Endothelial cell of umbilical vein (primary cell): Measurements from ENCODE around the gene MARK2. TPM values are rescaled to one million over a fixed set of nuclear protein-coding genes. Genes with fewer than 3 reads are reported as not detected.
"Not testable (repeated sequence)": the region's sequence is repeated elsewhere in the genome, so short reads cannot be mapped to it uniquely, and the experiment has no call there.

Experiments used
- BruUV-seq: library from RNA; stranded (reverse); fragments of 400-500 nt; replicated peaks from 2 replicates; lab custom pipeline; 2021; lab: Mats Ljungman, UMichigan
- CTCF ChIA-PET: fragments of 300-600, 350-600 bp; sonication (Branson Sonifier 250); formaldehyde crosslinking; loops from one replicate; lab custom pipeline; 2021; ENCODE audit warnings: antibody characterized with exemption, inconsistent platforms; lab: Charles Lee
- POLR2A ChIA-PET: fragments of 300-600, 350-600 bp; sonication (Branson Sonifier 250); formaldehyde crosslinking; loops from one replicate; lab custom pipeline; 2021; ENCODE audit warnings: antibody characterized with exemption, inconsistent platforms; lab: Charles Lee
- DNase-seq: peaks from one replicate; pipeline ENCODE4 v3.0.0-alpha.2; 2011; ENCODE audit warnings: low read depth, low spot score
- FAIRE-seq: peaks from 2 replicates; lab custom pipeline; 2011; peaks lifted over from hg19 to GRCh38; lab: Jason Lieb, UNC
- H2AFZ ChIP-seq: 2 replicates; pipeline ENCODE4 v1.6.0; 2012; ENCODE audit warnings: low read depth, low read length, control low read depth, inconsistent platforms
- H3K27ac ChIP-seq: 2 replicates; pipeline ENCODE4 v1.5.1; 2011; ENCODE audit warnings: low read depth, mild to moderate bottlenecking, control low read depth, low read length, moderate library complexity; ENCODE audit not compliant: insufficient read depth
- H3K27me3 ChIP-seq, 2 experiments: 2 replicates each; pipeline versions ENCODE4 v1.6.0 to v1.6.1; 2011; ENCODE audit warnings: low read length in 2 of 2, mixed read lengths in 1 of 2; ENCODE audit not compliant: control insufficient read depth in 2 of 2, insufficient read depth in 2 of 2
- H3K36me3 ChIP-seq, 2 experiments: 2 replicates in 1 of 2; 3 replicates in 1 of 2; pipeline ENCODE4 v1.5.1; 2011; ENCODE audit warnings: low read length in 2 of 2, mild to moderate bottlenecking in 1 of 2, moderate library complexity in 1 of 2; ENCODE audit not compliant: control insufficient read depth in 2 of 2, insufficient read depth in 2 of 2; ENCODE audit errors: extremely low read depth in 1 of 2
- H3K4me1 ChIP-seq: 3 replicates; pipeline ENCODE4 v1.5.1; 2011; ENCODE audit warnings: mild to moderate bottlenecking, low read length; ENCODE audit not compliant: control insufficient read depth, insufficient read depth; ENCODE audit errors: extremely low read depth
- H3K4me2 ChIP-seq: 2 replicates; pipeline ENCODE4 v1.6.1; 2011; ENCODE audit warnings: low read length, control low read depth, mixed read lengths; ENCODE audit not compliant: insufficient read depth
- H3K4me3 ChIP-seq, 3 experiments: fragments of 200-600 bp in 1 of 3; sonication (generic), shearing (Covaris generic) in 1 of 3; replicated peaks in 1 of 3; 2 replicates each; pipeline ENCODE4 v1.5.1; 2011 to 2016; ENCODE audit warnings: control low read depth in 3 of 3, low read length in 3 of 3, mild to moderate bottlenecking in 2 of 3, inconsistent platforms in 1 of 3, low read depth in 1 of 3, moderate library complexity in 1 of 3; ENCODE audit not compliant: insufficient read depth in 1 of 3
- H3K79me2 ChIP-seq: 2 replicates; pipeline ENCODE4 v1.6.0; 2012; ENCODE audit warnings: low read length, inconsistent platforms; ENCODE audit not compliant: control insufficient read depth, insufficient read depth
- H3K9ac ChIP-seq: replicated peaks from 2 replicates; pipeline ENCODE3; 2011; ENCODE audit warnings: low read length, control low read depth; ENCODE audit not compliant: insufficient read depth; ENCODE audit errors: extremely low read depth
- H3K9me1 ChIP-seq: replicated peaks from 3 replicates; pipeline ENCODE4 v1.6.0; 2011; ENCODE audit warnings: mild to moderate bottlenecking, low read length; ENCODE audit not compliant: control insufficient read depth, insufficient read depth; ENCODE audit errors: extremely low read depth
- H3K9me3 ChIP-seq: replicated peaks from 2 replicates; pipeline ENCODE4 v1.5.1; 2012; ENCODE audit warnings: low read length, inconsistent platforms; ENCODE audit not compliant: control insufficient read depth, insufficient read depth
- H4K20me1 ChIP-seq: replicated peaks from 2 replicates; pipeline ENCODE3; 2011; ENCODE audit warnings: mild to moderate bottlenecking, low read length; ENCODE audit not compliant: control insufficient read depth, insufficient read depth; ENCODE audit errors: extremely low read depth
- CTCF ChIP-seq, 2 donors: IDR thresholded peaks; 1 replicate in 1 of 2; 2 replicates in 1 of 2; pipeline ENCODE4 v1.5.1; 2011; ENCODE audit warnings: low read length in 2 of 2, mild to moderate bottlenecking in 2 of 2, moderate library complexity in 2 of 2, control low read depth in 1 of 2, inconsistent platforms in 1 of 2, low read depth in 1 of 2; ENCODE audit not compliant: insufficient read depth in 1 of 2; ENCODE audit errors: extremely low read depth in 1 of 2
- EZH2 ChIP-seq: IDR thresholded peaks from 2 replicates; pipeline ENCODE4 v1.6.1; 2012; ENCODE audit warnings: borderline replicate concordance, low read depth, mild to moderate bottlenecking, moderate library complexity, low read length, inconsistent platforms; ENCODE audit not compliant: severe bottlenecking
- FOS ChIP-seq: IDR thresholded peaks from 2 replicates; pipeline ENCODE4 v1.6.1; 2011; ENCODE audit warnings: mild to moderate bottlenecking, low read length, moderate library complexity, borderline replicate concordance; ENCODE audit not compliant: insufficient read depth
- GATA2 ChIP-seq: IDR thresholded peaks from 2 replicates; pipeline ENCODE4 v1.7.0; 2011; ENCODE audit warnings: low read depth, mild to moderate bottlenecking, moderate library complexity, mixed read lengths, low read length; ENCODE audit not compliant: insufficient read length, insufficient read depth
- JUN ChIP-seq: IDR thresholded peaks from 2 replicates; pipeline ENCODE4 v1.6.1; 2011; ENCODE audit warnings: borderline replicate concordance, low read depth; ENCODE audit not compliant: insufficient read length, insufficient read depth
- MYC ChIP-seq: IDR thresholded peaks from one replicate; pipeline ENCODE4 v1.6.1; 2011; ENCODE audit warnings: mild to moderate bottlenecking, low read depth, low read length
- POLR2A ChIP-seq: IDR thresholded peaks from 2 replicates; pipeline ENCODE4 v1.6.1; 2012; ENCODE audit warnings: low read depth, mild to moderate bottlenecking, control low read depth, low read length
- POLR2AphosphoS5 ChIP-seq: IDR thresholded peaks from 2 replicates; pipeline ENCODE4 v1.6.1; 2012; ENCODE audit warnings: low read depth, mild to moderate bottlenecking, control low read depth, low read length, moderate library complexity; ENCODE audit not compliant: insufficient read depth
- dilution Hi-C: fragments of 300-500 bp; cut with MboI; formaldehyde crosslinking; loops from one replicate; pipeline ENCODE4 v1.15.0; 2019; ENCODE audit warnings: low sequenced_read_pairs; ENCODE audit not compliant: extremely low pct_ligation_motif_present
- intact Hi-C: fragments of 100-400 bp; cut with micrococcal nuclease; formaldehyde crosslinking; loops from one replicate; pipeline ENCODE4 v1.10.0; 2022
- polyA plus RNA-seq, 4 experiments: library from polyadenylated mRNA; depleted of rRNA in 3 of 4; stranded (reverse) in 3 of 4; unstranded in 1 of 4; fragments of >200 nt; gene quantifications; 2 replicates each; pipeline versions ENCODE4 v1.2.1 to v1.2.3, GENCODE V29; 2011 to 2012; ENCODE audit warnings: missing spikeins in 1 of 4
- total RNA-seq: library from RNA; stranded (reverse); gene quantifications from 2 replicates; pipeline ENCODE4 v1.2.3, GENCODE V29; 2021
- TF ChIP-seq, protein P1 (sequence below): IDR thresholded peaks from 2 replicates; pipeline ENCODE4 v1.6.1; 2011; ENCODE audit not compliant: insufficient read depth, insufficient read length

Gene MARK2
- total and polyA plus RNA-seq, 2 donors (not counting 3 experiments of a cell fraction or from before 2014, with no cell fraction given), result 16.6 to 34.7 TPM

- no peaks in the 10 kb centered on the region for H3K27me3 ChIP-seq
- no peak overlapping the region for H3K9ac ChIP-seq
- ChIA-PET CTCF (interaction anchor here (1.1 to 1.9 kb wide), 5 partner anchors 9 to 83 kb away, joined by 3 to 9 read pairs (median 4); partner anchors contain the start of gene MARK2), POLR2A (no interaction called here)
- no peaks in the 10 kb centered on the region for H4K20me1 ChIP-seq
- BruUV-seq, result no TSS peak
- intact Hi-C loops, result no loop called here
- dilution Hi-C loops, result no loop called here
- DNase-seq, result peak; percentile 26
- H3K9me1 ChIP-seq, result no peaks in the 10 kb centered on the region
- peaks cover 0 to 4% of the 10 kb centered on the region in 2 experiments for H3K36me3 ChIP-seq
- H3K9me3 ChIP-seq, result no peaks in the 10 kb centered on the region
- no peak overlapping the region for H3K4me2 ChIP-seq
- no peak overlapping the region for H3K27ac ChIP-seq
- peak; percentile 33 for FAIRE-seq
- TF ChIP-seq CTCF (IDR thresholded peaks at IDR 0.05; ENCODE audit: extremely low read depth in 1 of 2, insufficient read depth in 1 of 2, low read depth in 1 of 2, low read length in 2 of 2) (no peak), FOS (no peak), JUN (no peak), POLR2AphosphoS5 (no peak), POLR2A (no peak), EZH2 (no peak), MYC (no peak), GATA2 (no peak)
- TF ChIP-seq, protein P1, sequence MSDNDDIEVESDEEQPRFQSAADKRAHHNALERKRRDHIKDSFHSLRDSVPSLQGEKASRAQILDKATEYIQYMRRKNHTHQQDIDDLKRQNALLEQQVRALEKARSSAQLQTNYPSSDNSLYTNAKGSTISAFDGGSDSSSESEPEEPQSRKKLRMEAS, result no peak
- no peak overlapping the region for H2AFZ ChIP-seq
- H3K4me3 ChIP-seq, result no peak overlapping the region
- H3K4me1 ChIP-seq, result peaks cover 11% of the 10 kb centered on the region
- H3K79me2 ChIP-seq, result peaks cover 43% of the 10 kb centered on the region
Measured at GRCh38 chr11:63862923-63863322, 24.0 kb downstream of the MARK2 start.

- dilution Hi-C loops, H2AFZ ChIP-seq, H3K4me3 ChIP-seq, DNase-seq, H3K36me3 ChIP-seq, H3K9ac ChIP-seq, H3K27me3 ChIP-seq, H3K4me2 ChIP-seq, H3K9me3 ChIP-seq, H3K9me1 ChIP-seq, intact Hi-C loops, POLR2A ChIA-PET, FAIRE-seq, BruUV-seq, H3K27ac ChIP-seq, H4K20me1 ChIP-seq: not testable (repeated sequence)
- H3K4me1 ChIP-seq, result peaks cover 10% of the 10 kb centered on the region
- CTCF ChIA-PET, result interaction anchor here (1.3 kb wide), 1 partner anchor 26 kb away, joined by 6 read pairs; the partner anchor contains the start of gene MARK2
- peaks cover 45% of the 10 kb centered on the region for H3K79me2 ChIP-seq
Measured at GRCh38 chr11:63863620-63864019, 24.7 kb downstream of the MARK2 start.
